Lung (tissue), 12 donors: ENCODE data around the gene DOCK1. TPM values are rescaled to one million over a fixed set of nuclear protein-coding genes. Genes with fewer than 3 reads are reported as not detected.

Experiments used
- ATAC-seq: fragments of 200-7000 bp; cut with Tn5 transposase; one replicate; pipeline ENCODE4 v1.9.1; 2020; ENCODE audit warnings: moderate number of reproducible peaks; ENCODE audit not compliant: insufficient read depth, low FRiP score
- DNase-seq, 3 donors: peaks; one replicate each; pipeline ENCODE4 v3.0.0-alpha.2; 2013 to 2017
- H3K27ac ChIP-seq, 2 donors: one replicate each; pipeline ENCODE4 v1.5.1; 2013; ENCODE audit warnings: mild to moderate bottlenecking in 2 of 2, moderate library complexity in 2 of 2, control low read depth in 1 of 2, inconsistent platforms in 1 of 2, low read depth in 1 of 2, low read length in 1 of 2
- H3K27me3 ChIP-seq, 3 donors: one replicate each; pipeline ENCODE4 v1.5.1; 2013; ENCODE audit warnings: low read length in 2 of 3; ENCODE audit not compliant: control insufficient read depth in 3 of 3, insufficient read depth in 3 of 3
- H3K36me3 ChIP-seq, 4 donors: one replicate each; pipeline ENCODE4 v1.5.1; 2013; ENCODE audit warnings: low read length in 4 of 4, mild to moderate bottlenecking in 1 of 4, moderate library complexity in 1 of 4; ENCODE audit not compliant: control insufficient read depth in 4 of 4, insufficient read depth in 4 of 4
- H3K4me1 ChIP-seq, 5 donors: one replicate each; pipeline ENCODE4 v1.5.1; 2013; ENCODE audit warnings: low read length in 5 of 5, mild to moderate bottlenecking in 2 of 5, moderate library complexity in 1 of 5; ENCODE audit not compliant: control insufficient read depth in 5 of 5, insufficient read depth in 5 of 5
- H3K4me3 ChIP-seq: one replicate; pipeline ENCODE4 v1.5.1; 2013; ENCODE audit warnings: mild to moderate bottlenecking, control low read depth, moderate library complexity
- H3K9ac ChIP-seq, 2 donors: one replicate each; pipeline ENCODE4 v1.5.1; 2013; ENCODE audit warnings: low read length in 2 of 2, control low read depth in 1 of 2; ENCODE audit not compliant: insufficient read depth in 1 of 2
- H3K9me3 ChIP-seq, 4 donors: one replicate each; pipeline ENCODE4 v1.5.1; 2013; ENCODE audit warnings: low read length in 3 of 4, mild to moderate bottlenecking in 1 of 4, moderate library complexity in 1 of 4; ENCODE audit not compliant: control insufficient read depth in 4 of 4, insufficient read depth in 3 of 4
- CTCF ChIP-seq: IDR thresholded peaks from 2 replicates; pipeline ENCODE4 v1.5.1; 2012; ENCODE audit warnings: mild to moderate bottlenecking; ENCODE audit errors: control extremely low read depth, extremely low read depth
- WGBS, 2 donors: extraction: QIAGEN DNeasy Blood & Tissue Kit; methylation state at CpG; one replicate each; pipeline ENCODE4 v1.1.7; 2013; 5-methylcytosine and 5-hydroxymethylcytosine counted together
- polyA plus RNA-seq, 2 donors: library from polyadenylated mRNA; stranded (reverse); fragments of 200-250 nt; gene quantifications; one replicate each; pipeline ENCODE4 v1.2.1, GENCODE V29; 2013
- total RNA-seq, 2 donors: library from RNA; depleted of rRNA in 1 of 2; stranded (reverse); fragments of >200 nt in 1 of 2; gene quantifications; one replicate each; pipeline ENCODE4 v1.2.1, GENCODE V29; 2014 to 2021
- donor health status: control.
- donor health status: control.
- donor health status: Bipolar disorder and iron deficiency.
- donor health status: healthy.
- donor health status: DM: yes; HTN: yes; CAD: no.

The DOCK1 gene
- total and polyA plus RNA-seq, 4 donors: 11.2 to 102 (median 30.5) TPM

- WGBS, 2 donors: 34 to 57% methylated on average over 6 of the region's 6 CpGs
- no peak for TF ChIP-seq CTCF
- H3K36me3 ChIP-seq: peaks cover 0 to 13% (median 5%) of the 10 kb centered on the region in 4 donors
- ATAC-seq (no peak), DNase-seq (no peak)
- H3K4me3 ChIP-seq: no peak overlapping the region
- no peaks in the 10 kb centered on the region for H3K27me3 ChIP-seq
- H3K4me1 ChIP-seq: peaks cover 0 to 6% (median 1%) of the 10 kb centered on the region in 5 donors
- H3K27ac ChIP-seq: no peak overlapping the region
- no peak overlapping the region for H3K9ac ChIP-seq
- no peaks in the 10 kb centered on the region for H3K9me3 ChIP-seq
These were observed 230.8 kb downstream of the DOCK1 start for GRCh38 chr10:127135844-127136577.

GRCh38 chr10:127137391-127137790 lies 232.2 kb downstream of the DOCK1 start:
- Histone ChIP-seq H3K27ac (no peak overlapping the region), H3K4me3 (no peak overlapping the region), H3K36me3 (peaks cover 0 to 12% (median 5%) of the 10 kb centered on the region in 4 donors), H3K9ac (no peak overlapping the region), H3K4me1 (peaks cover 0 to 4% (median under 1%) of the 10 kb centered on the region in 5 donors), H3K27me3 (no peaks in the 10 kb centered on the region), H3K9me3 (no peaks in the 10 kb centered on the region)
- ATAC-seq (no peak), DNase-seq (no peak)
- no peak for TF ChIP-seq CTCF
- 94 to 95% methylated on average over 7 of the region's 7 CpGs for WGBS, 2 donors

GRCh38 chr10:127142136-127142535 lies 236.9 kb downstream of the DOCK1 start:
- no peak overlapping the region for H3K27ac ChIP-seq
- WGBS, 2 donors: 69% methylated on average over 6 of the region's 6 CpGs

More at GRCh38 chr10:127142136-127142535, 236.9 kb downstream of the DOCK1 start:
- no peaks in the 10 kb centered on the region for H3K4me1 ChIP-seq
- H3K27me3 ChIP-seq: no peaks in the 10 kb centered on the region
- H3K36me3 ChIP-seq: peaks cover 0 to 7% (median 4%) of the 10 kb centered on the region in 4 donors
- no peak overlapping the region for H3K4me3 ChIP-seq
- ATAC-seq (no peak), DNase-seq (no peak)
- no peak for TF ChIP-seq CTCF
- H3K9ac ChIP-seq: no peak overlapping the region
- H3K9me3 ChIP-seq: no peaks in the 10 kb centered on the region
